CD4-positive, alpha-beta T cell treated with Interleukin-12 subunit alpha and Interleukin-12 subunit beta, for 1 hour (primary cell): ENCODE results near the gene MYPOP.
"Not testable (repeated sequence)": the region's sequence is repeated elsewhere in the genome, so short reads cannot be mapped to it uniquely, and the experiment has no call there.

Source experiments
- DNase-seq: peaks from one replicate; pipeline ENCODE4 v3.0.0-alpha.2; 2020

Gene MYPOP

GRCh38 chr19:45906221-45906620, 3.8 kb upstream of the MYPOP start:
- no peak for DNase-seq

- no peak for DNase-seq
Measured at GRCh38 chr19:45905011-45905410, 2.6 kb upstream of the MYPOP start.

- DNase-seq = peak; percentile 99
Measured at GRCh38 chr19:45902651-45903625, 525 bp upstream of the MYPOP start.

GRCh38 chr19:45901432-45901911, 941 bp downstream of the MYPOP start:
- peak; percentile 46 for DNase-seq

- no peak for DNase-seq
Measured at GRCh38 chr19:45900738-45901431, 1.5 kb downstream of the MYPOP start.

GRCh38 chr19:45899919-45900589, 2.4 kb downstream of the MYPOP start:
- DNase-seq = no peak

- DNase-seq = no peak
Measured at GRCh38 chr19:45899253-45899652, 3.2 kb downstream of the MYPOP start.

GRCh38 chr19:45897261-45897812, 5.1 kb downstream of the MYPOP start:
- DNase-seq = no peak

- not testable (repeated sequence) for DNase-seq
Measured at GRCh38 chr19:45895983-45896599, 6.3 kb downstream of the MYPOP start.

GRCh38 chr19:45895519-45895972, 6.9 kb downstream of the MYPOP start:
- no peak for DNase-seq

GRCh38 chr19:45890877-45891276, 11.5 kb downstream of the MYPOP start:
- DNase-seq = no peak

- no peak for DNase-seq
Measured at GRCh38 chr19:45889210-45889885, 13.1 kb downstream of the MYPOP start.

- no peak for DNase-seq
Measured at GRCh38 chr19:45887200-45887710, 15.2 kb downstream of the MYPOP start.

- DNase-seq = peak; percentile 93
Measured at GRCh38 chr19:45886427-45887199, 15.8 kb downstream of the MYPOP start.

- DNase-seq = peak; percentile 92
Measured at GRCh38 chr19:45885556-45886426, 16.6 kb downstream of the MYPOP start, which contains the start of gene IRF2BP1. TSS of gene IRF2BP1 (minus strand) at chr19:45886141. CDS start at chr19:45885774, 367 bp downstream.

GRCh38 chr19:45884682-45885555, 17.5 kb downstream of the MYPOP start:
- no peak for DNase-seq

GRCh38 chr19:45883881-45884681, 18.3 kb downstream of the MYPOP start:
- no peak for DNase-seq

GRCh38 chr19:45883586-45883880, 18.9 kb downstream of the MYPOP start:
- no peak for DNase-seq
